Neural cell (in vitro differentiated cells): ENCODE data around the gene GAL3ST3. TPM values are rescaled to one million over a fixed set of nuclear protein-coding genes. Genes with fewer than 3 reads are reported as not detected.

Experiments
- H2AFZ ChIP-seq: fragments of 200-600, 300-800 bp; sonication (generic), shearing (Covaris generic); 2 replicates; pipeline ENCODE4 v1.6.0; 2014; ENCODE audit warnings: low read depth, mild to moderate bottlenecking, antibody characterized with exemption, low read length, moderate library complexity
- H3F3A ChIP-seq: fragments of 200-600 bp; shearing (Covaris generic); 2 replicates; pipeline ENCODE4 v1.6.1; 2016; ENCODE audit warnings: mild to moderate bottlenecking, moderate library complexity, mixed read lengths, antibody characterized with exemption, low read length; ENCODE audit not compliant: insufficient read depth, poor library complexity, severe bottlenecking
- H3K27ac ChIP-seq: fragments of 200-600, 300-800 bp; sonication (generic), shearing (Covaris generic); 2 replicates; pipeline ENCODE4 v1.5.1; 2014; ENCODE audit warnings: mild to moderate bottlenecking, low read length, moderate library complexity
- H3K27me3 ChIP-seq: fragments of 300-800, 200-600 bp; sonication (generic), shearing (Covaris generic); 2 replicates; pipeline ENCODE4 v1.6.0; 2014; ENCODE audit warnings: mild to moderate bottlenecking, low read depth, low read length, moderate library complexity; ENCODE audit not compliant: insufficient read depth
- H3K36me3 ChIP-seq: fragments of 300-800, 200-600 bp; sonication (generic), shearing (Covaris generic); 2 replicates; pipeline ENCODE4 v1.5.1; 2014; ENCODE audit warnings: mild to moderate bottlenecking, antibody characterized with exemption, low read length, moderate library complexity; ENCODE audit not compliant: insufficient read depth
- H3K4me2 ChIP-seq: fragments of 300-800, 200-600 bp; sonication (generic), shearing (Covaris generic); 2 replicates; pipeline ENCODE4 v1.6.0; 2014; ENCODE audit warnings: mild to moderate bottlenecking, low read length
- H3K4me3 ChIP-seq: fragments of 300-800, 200-600 bp; sonication (generic), shearing (Covaris generic); 2 replicates; pipeline ENCODE4 v1.5.1; 2014; ENCODE audit warnings: mild to moderate bottlenecking, low read length, moderate library complexity
- H3K79me2 ChIP-seq: fragments of 200-600 bp; shearing (Covaris generic); replicated peaks from 2 replicates; pipeline ENCODE4 v1.6.0; 2014; ENCODE audit warnings: mild to moderate bottlenecking, low read length, moderate library complexity; ENCODE audit not compliant: insufficient read depth
- H3K9ac ChIP-seq: fragments of 300-800, 200-600 bp; sonication (generic), shearing (Covaris generic); 2 replicates; pipeline ENCODE4 v1.6.1; 2016; ENCODE audit warnings: mild to moderate bottlenecking, low read length, mixed read lengths
- H3K9me2 ChIP-seq: fragments of 200-600 bp; shearing (Covaris generic); 2 replicates; pipeline ENCODE4 v1.6.1; 2016; ENCODE audit warnings: mild to moderate bottlenecking, low read length, mixed read lengths; ENCODE audit not compliant: insufficient read depth
- H3K9me3 ChIP-seq: fragments of 200-600, 300-800 bp; sonication (generic), shearing (Covaris generic); 2 replicates; pipeline ENCODE4 v1.6.1; 2016; ENCODE audit warnings: mild to moderate bottlenecking, mixed run types, low read length, moderate library complexity, mixed read lengths
- H4K20me1 ChIP-seq: fragments of 200-600 bp; shearing (Covaris generic); 2 replicates; pipeline ENCODE4 v1.6.1; 2016; ENCODE audit warnings: mild to moderate bottlenecking, mixed run types; ENCODE audit not compliant: insufficient read depth
- EP300 ChIP-seq: fragments of 450-650 bp; conservative IDR thresholded peaks from 2 replicates; pipeline ENCODE4 v1.6.1; 2014; ENCODE audit warnings: antibody characterized with exemption, mild to moderate bottlenecking, moderate library complexity; ENCODE audit not compliant: poor library complexity, severe bottlenecking
- EZH2 ChIP-seq: fragments of 200-600, 300-800 bp; shearing (Covaris generic), sonication (generic); IDR thresholded peaks from 2 replicates; pipeline ENCODE4 v1.6.1; 2014; ENCODE audit warnings: antibody characterized with exemption, low read length, borderline replicate concordance, mild to moderate bottlenecking; ENCODE audit not compliant: insufficient read depth, poor library complexity, severe bottlenecking
- MXI1 ChIP-seq: fragments of 450-650 bp; conservative IDR thresholded peaks from 2 replicates; pipeline ENCODE4 v1.6.1; 2014; ENCODE audit warnings: antibody characterized with exemption, mild to moderate bottlenecking; ENCODE audit not compliant: poor library complexity, severe bottlenecking
- POLR2AphosphoS5 ChIP-seq: IDR thresholded peaks from 2 replicates; pipeline ENCODE4 v1.6.1; 2012
- RAD21 ChIP-seq: fragments of 450-650 bp; conservative IDR thresholded peaks from 2 replicates; pipeline ENCODE4 v1.6.1; 2014; ENCODE audit warnings: antibody characterized with exemption, mild to moderate bottlenecking, moderate library complexity
- SMC3 ChIP-seq: fragments of 450-650 bp; conservative IDR thresholded peaks from 2 replicates; pipeline ENCODE4 v1.6.1; 2014; ENCODE audit warnings: antibody characterized with exemption, mild to moderate bottlenecking, moderate library complexity; ENCODE audit not compliant: poor library complexity
- TAF1 ChIP-seq: IDR thresholded peaks from 2 replicates; pipeline ENCODE4 v1.6.1; 2012; ENCODE audit warnings: low read depth
- polyA plus RNA-seq: library from polyadenylated mRNA; depleted of rRNA; stranded (reverse); fragments of >200 nt; gene quantifications from 2 replicates; pipeline ENCODE4 v1.2.3, GENCODE V29; 2014
- TF ChIP-seq, protein P1 (sequence below): fragments of 450-650 bp; IDR thresholded peaks from 2 replicates; pipeline ENCODE4 v1.5.1; 2014; ENCODE audit warnings: antibody characterized with exemption, mild to moderate bottlenecking, moderate library complexity; ENCODE audit not compliant: poor library complexity, severe bottlenecking
- TF ChIP-seq, protein P2 (sequence below): IDR thresholded peaks from 2 replicates; pipeline ENCODE4 v1.6.1; 2012; ENCODE audit warnings: borderline replicate concordance

The GAL3ST3 gene
- polyA plus RNA-seq, 1 donor from 2014 or later: 17.2 TPM

GRCh38 chr11:66015454-66015881 lies 33.5 kb downstream of the GAL3ST3 start:
- Histone ChIP-seq H2AFZ (no peak overlapping the region), H3K36me3 (no peaks in the 10 kb centered on the region), H3K9me2 (no peaks in the 10 kb centered on the region), H3K4me2 (no peak overlapping the region), H3K4me3 (no peak overlapping the region), H3K79me2 (no peaks in the 10 kb centered on the region), H3F3A (no peaks in the 10 kb centered on the region), H3K27me3 (peaks cover 15% of the 10 kb centered on the region), H4K20me1 (no peaks in the 10 kb centered on the region), H3K27ac (no peak overlapping the region), H3K9me3 (no peaks in the 10 kb centered on the region), H3K9ac (no peak overlapping the region)
- TF ChIP-seq, protein P1, sequence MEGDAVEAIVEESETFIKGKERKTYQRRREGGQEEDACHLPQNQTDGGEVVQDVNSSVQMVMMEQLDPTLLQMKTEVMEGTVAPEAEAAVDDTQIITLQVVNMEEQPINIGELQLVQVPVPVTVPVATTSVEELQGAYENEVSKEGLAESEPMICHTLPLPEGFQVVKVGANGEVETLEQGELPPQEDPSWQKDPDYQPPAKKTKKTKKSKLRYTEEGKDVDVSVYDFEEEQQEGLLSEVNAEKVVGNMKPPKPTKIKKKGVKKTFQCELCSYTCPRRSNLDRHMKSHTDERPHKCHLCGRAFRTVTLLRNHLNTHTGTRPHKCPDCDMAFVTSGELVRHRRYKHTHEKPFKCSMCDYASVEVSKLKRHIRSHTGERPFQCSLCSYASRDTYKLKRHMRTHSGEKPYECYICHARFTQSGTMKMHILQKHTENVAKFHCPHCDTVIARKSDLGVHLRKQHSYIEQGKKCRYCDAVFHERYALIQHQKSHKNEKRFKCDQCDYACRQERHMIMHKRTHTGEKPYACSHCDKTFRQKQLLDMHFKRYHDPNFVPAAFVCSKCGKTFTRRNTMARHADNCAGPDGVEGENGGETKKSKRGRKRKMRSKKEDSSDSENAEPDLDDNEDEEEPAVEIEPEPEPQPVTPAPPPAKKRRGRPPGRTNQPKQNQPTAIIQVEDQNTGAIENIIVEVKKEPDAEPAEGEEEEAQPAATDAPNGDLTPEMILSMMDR: no peak
- no peak for TF ChIP-seq POLR2AphosphoS5
- TF ChIP-seq MXI1: no peak
- no peak for TF ChIP-seq EZH2
- TF ChIP-seq EP300: no peak
- TF ChIP-seq TAF1: no peak
- TF ChIP-seq, protein P2, sequence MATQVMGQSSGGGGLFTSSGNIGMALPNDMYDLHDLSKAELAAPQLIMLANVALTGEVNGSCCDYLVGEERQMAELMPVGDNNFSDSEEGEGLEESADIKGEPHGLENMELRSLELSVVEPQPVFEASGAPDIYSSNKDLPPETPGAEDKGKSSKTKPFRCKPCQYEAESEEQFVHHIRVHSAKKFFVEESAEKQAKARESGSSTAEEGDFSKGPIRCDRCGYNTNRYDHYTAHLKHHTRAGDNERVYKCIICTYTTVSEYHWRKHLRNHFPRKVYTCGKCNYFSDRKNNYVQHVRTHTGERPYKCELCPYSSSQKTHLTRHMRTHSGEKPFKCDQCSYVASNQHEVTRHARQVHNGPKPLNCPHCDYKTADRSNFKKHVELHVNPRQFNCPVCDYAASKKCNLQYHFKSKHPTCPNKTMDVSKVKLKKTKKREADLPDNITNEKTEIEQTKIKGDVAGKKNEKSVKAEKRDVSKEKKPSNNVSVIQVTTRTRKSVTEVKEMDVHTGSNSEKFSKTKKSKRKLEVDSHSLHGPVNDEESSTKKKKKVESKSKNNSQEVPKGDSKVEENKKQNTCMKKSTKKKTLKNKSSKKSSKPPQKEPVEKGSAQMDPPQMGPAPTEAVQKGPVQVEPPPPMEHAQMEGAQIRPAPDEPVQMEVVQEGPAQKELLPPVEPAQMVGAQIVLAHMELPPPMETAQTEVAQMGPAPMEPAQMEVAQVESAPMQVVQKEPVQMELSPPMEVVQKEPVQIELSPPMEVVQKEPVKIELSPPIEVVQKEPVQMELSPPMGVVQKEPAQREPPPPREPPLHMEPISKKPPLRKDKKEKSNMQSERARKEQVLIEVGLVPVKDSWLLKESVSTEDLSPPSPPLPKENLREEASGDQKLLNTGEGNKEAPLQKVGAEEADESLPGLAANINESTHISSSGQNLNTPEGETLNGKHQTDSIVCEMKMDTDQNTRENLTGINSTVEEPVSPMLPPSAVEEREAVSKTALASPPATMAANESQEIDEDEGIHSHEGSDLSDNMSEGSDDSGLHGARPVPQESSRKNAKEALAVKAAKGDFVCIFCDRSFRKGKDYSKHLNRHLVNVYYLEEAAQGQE: no peak
- no peak for TF ChIP-seq SMC3
- TF ChIP-seq RAD21: no peak

GRCh38 chr11:66014804-66015453 lies 34.0 kb downstream of the GAL3ST3 start:
- TF ChIP-seq, protein P2: no peak
- TF ChIP-seq RAD21 (no peak), POLR2AphosphoS5 (no peak)
- TF ChIP-seq, protein P1: no peak
- Histone ChIP-seq H3K4me2 (no peak overlapping the region), H3F3A (no peaks in the 10 kb centered on the region), H3K27ac (no peak overlapping the region), H3K4me3 (no peak overlapping the region), H3K27me3 (peaks cover 15% of the 10 kb centered on the region), H3K9ac (no peak overlapping the region), H3K79me2 (no peaks in the 10 kb centered on the region), H2AFZ (no peak overlapping the region), H3K36me3 (no peaks in the 10 kb centered on the region), H3K9me3 (no peaks in the 10 kb centered on the region), H3K9me2 (no peaks in the 10 kb centered on the region), H4K20me1 (no peaks in the 10 kb centered on the region)
